ENCODE data around the gene NUDT1. TPM values are rescaled to one million over a fixed set of nuclear protein-coding genes. Genes with fewer than 3 reads are reported as not detected.

Gene NUDT1
- total RNA-seq, 1 experiment from 2014 or later: 47.4 TPM

DNA sequence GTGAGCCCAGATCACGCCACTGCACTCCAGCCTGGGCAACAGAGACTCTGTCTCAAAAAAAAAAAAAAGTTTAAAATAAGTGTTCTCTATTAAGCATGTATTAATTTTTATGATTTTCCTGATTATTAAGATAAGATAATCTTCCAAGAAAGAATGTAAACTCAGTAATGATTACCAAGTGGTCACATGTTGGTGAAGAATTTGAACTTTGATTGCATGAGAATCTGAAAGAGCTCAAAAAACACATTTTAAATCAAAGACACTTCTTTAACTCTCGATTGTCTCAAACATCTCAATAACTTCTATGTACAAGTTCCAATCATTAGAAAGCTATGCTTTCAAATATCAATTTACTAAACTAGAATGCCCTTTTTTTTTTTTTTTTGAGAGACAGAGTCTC, 38.4 kb downstream of the NUDT1 start:
- H3K9me3 ChIP-seq (ENCODE audit: control insufficient read depth in 1 of 2, insufficient read depth in 1 of 2, low read depth in 1 of 2, low read length in 2 of 2): no peaks in the 10 kb centered on the region
- CTCF ChIA-PET: no interaction called here
- DNase-seq (ENCODE audit: low read depth, low spot score) (no peak), ATAC-seq (no peak)
- H4K20me1 ChIP-seq (ENCODE audit: insufficient read depth): no peaks in the 10 kb centered on the region
- BruUV-seq (replicated peaks): no TSS peak
- H3K4me3 ChIP-seq (replicated peaks in 1 of 2; ENCODE audit: low read depth in 1 of 2, low read length in 2 of 2): no peak overlapping the region
- POLR2A ChIA-PET: no interaction called here
- H3K9me2 ChIP-seq (ENCODE audit: insufficient read depth): no peaks in the 10 kb centered on the region
- no peaks in the 10 kb centered on the region for H3K27me3 ChIP-seq (ENCODE audit: insufficient read depth, low read length)
- H2AFZ ChIP-seq (ENCODE audit: low read depth, low read length, poor library complexity, severe bottlenecking): no peak overlapping the region
- H3K4me2 ChIP-seq (ENCODE audit: low read length): no peak overlapping the region
- H3K79me2 ChIP-seq (ENCODE audit: insufficient read depth, low read length): peaks cover 10% of the 10 kb centered on the region
- RAD21 ChIA-PET (ENCODE audit: low non-redundant PET in 1 of 2, low total read pairs in 2 of 2, uncharacterized antibody in 2 of 2, unreplicated experiment in 2 of 2): no interaction called here
- no peak overlapping the region for H3K27ac ChIP-seq (ENCODE audit: low read depth, low read length)
- H3K4me1 ChIP-seq (ENCODE audit: control insufficient read depth in 1 of 2, insufficient read depth in 2 of 2, low read length in 2 of 2): no peaks in the 10 kb centered on the region
- no peaks in the 10 kb centered on the region for H3K36me3 ChIP-seq (ENCODE audit: control insufficient read depth in 1 of 2, insufficient read depth in 2 of 2, low read length in 2 of 2)
- TF ChIP-seq, protein P1, sequence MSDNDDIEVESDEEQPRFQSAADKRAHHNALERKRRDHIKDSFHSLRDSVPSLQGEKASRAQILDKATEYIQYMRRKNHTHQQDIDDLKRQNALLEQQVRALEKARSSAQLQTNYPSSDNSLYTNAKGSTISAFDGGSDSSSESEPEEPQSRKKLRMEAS (IDR thresholded peaks at IDR 0.05): no peak
- TF ChIP-seq EZH2 (IDR thresholded peaks at IDR 0.05) (no peak), RAD21 (IDR thresholded peaks at IDR 0.05; ENCODE audit: low read depth) (no peak), CBX3 (IDR thresholded peaks at IDR 0.05; ENCODE audit: low read depth) (no peak), ZFX (IDR thresholded peaks at IDR 0.05) (no peak), YY1 (IDR thresholded peaks at IDR 0.05; ENCODE audit: extremely low read depth, insufficient replicate concordance, low read depth, low read length) (no peak), EZH2phosphoT487 (IDR thresholded peaks at IDR 0.05; ENCODE audit: borderline replicate concordance) (no peak)
- intact Hi-C loops (cut with micrococcal nuclease): no loop called here
- H3K9ac ChIP-seq (ENCODE audit: low read length): no peak overlapping the region

DNA sequence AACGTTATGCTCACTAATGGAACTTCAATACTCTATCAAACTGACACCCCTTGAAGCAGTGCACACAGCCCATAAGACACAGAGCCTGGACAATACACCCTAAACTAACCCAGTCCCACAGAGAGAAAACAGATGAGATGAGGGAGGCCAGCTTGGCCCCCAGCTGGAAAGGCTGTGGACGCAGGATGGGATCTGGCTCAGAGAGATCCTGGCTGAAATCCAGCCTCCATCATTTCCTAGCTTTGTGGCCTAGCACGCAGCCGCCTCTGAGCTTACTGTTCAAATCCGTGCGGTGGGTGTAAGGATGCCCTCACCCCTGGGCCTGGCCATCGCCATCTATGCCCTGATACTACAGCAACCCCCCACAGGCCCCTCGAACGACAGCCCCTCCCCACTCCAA, 39.5 kb downstream of the NUDT1 start:
- intact Hi-C loops (cut with micrococcal nuclease): no loop called here
- no peak overlapping the region for H3K4me3 ChIP-seq (replicated peaks in 1 of 2; ENCODE audit: low read depth in 1 of 2, low read length in 2 of 2)
- H3K9me2 ChIP-seq (ENCODE audit: insufficient read depth): no peaks in the 10 kb centered on the region
- POLR2A ChIA-PET: no interaction called here
- no peaks in the 10 kb centered on the region for H3K36me3 ChIP-seq (ENCODE audit: control insufficient read depth in 1 of 2, insufficient read depth in 2 of 2, low read length in 2 of 2)
- ATAC-seq: no peak
- RAD21 ChIA-PET (ENCODE audit: low non-redundant PET in 1 of 2, low total read pairs in 2 of 2, uncharacterized antibody in 2 of 2, unreplicated experiment in 2 of 2): no interaction called here
- peaks cover 10% of the 10 kb centered on the region for H3K79me2 ChIP-seq (ENCODE audit: insufficient read depth, low read length)
- H3K27ac ChIP-seq (ENCODE audit: low read depth, low read length): no peak overlapping the region
- H3K9me3 ChIP-seq (ENCODE audit: control insufficient read depth in 1 of 2, insufficient read depth in 1 of 2, low read depth in 1 of 2, low read length in 2 of 2): no peaks in the 10 kb centered on the region
- no peaks in the 10 kb centered on the region for H3K4me1 ChIP-seq (ENCODE audit: control insufficient read depth in 1 of 2, insufficient read depth in 2 of 2, low read length in 2 of 2)
- no peaks in the 10 kb centered on the region for H3K27me3 ChIP-seq (ENCODE audit: insufficient read depth, low read length)
- CTCF ChIA-PET: no interaction called here
- no peak overlapping the region for H3K4me2 ChIP-seq (ENCODE audit: low read length)
- no peak overlapping the region for H2AFZ ChIP-seq (ENCODE audit: low read depth, low read length, poor library complexity, severe bottlenecking)
- no peaks in the 10 kb centered on the region for H4K20me1 ChIP-seq (ENCODE audit: insufficient read depth)
- no TSS peak for BruUV-seq (replicated peaks)
- DNase-seq (ENCODE audit: low read depth, low spot score): no peak
- no peak overlapping the region for H3K9ac ChIP-seq (ENCODE audit: low read length)
- TF ChIP-seq EZH2phosphoT487 (IDR thresholded peaks at IDR 0.05; ENCODE audit: borderline replicate concordance) (no peak), ELF1 (IDR thresholded peaks at IDR 0.05; ENCODE audit: borderline replicate concordance, low read depth) (no peak), TCF7L2 (IDR thresholded peaks at IDR 0.05; ENCODE audit: borderline replicate concordance, extremely low read depth, insufficient read depth, insufficient read length) (no peak), SIN3A (IDR thresholded peaks at IDR 0.05; ENCODE audit: low read depth) (no peak)
